Stimulated activated naive CD4-positive, alpha-beta T cell (primary cell): ENCODE data around the gene ZBTB8A.
A peak's percentile ranks its signal among the peaks of the same experiment; 100 is the strongest.
"Not testable (repeated sequence)": the region's sequence is repeated elsewhere in the genome, so short reads cannot be mapped to it uniquely, and the experiment has no call there.

ENCODE experiments used
- DNase-seq, 6 experiments: peaks; one replicate each; lab custom pipeline; 2025; lab: John Stamatoyannopoulos, UW

Gene ZBTB8A

DNA sequence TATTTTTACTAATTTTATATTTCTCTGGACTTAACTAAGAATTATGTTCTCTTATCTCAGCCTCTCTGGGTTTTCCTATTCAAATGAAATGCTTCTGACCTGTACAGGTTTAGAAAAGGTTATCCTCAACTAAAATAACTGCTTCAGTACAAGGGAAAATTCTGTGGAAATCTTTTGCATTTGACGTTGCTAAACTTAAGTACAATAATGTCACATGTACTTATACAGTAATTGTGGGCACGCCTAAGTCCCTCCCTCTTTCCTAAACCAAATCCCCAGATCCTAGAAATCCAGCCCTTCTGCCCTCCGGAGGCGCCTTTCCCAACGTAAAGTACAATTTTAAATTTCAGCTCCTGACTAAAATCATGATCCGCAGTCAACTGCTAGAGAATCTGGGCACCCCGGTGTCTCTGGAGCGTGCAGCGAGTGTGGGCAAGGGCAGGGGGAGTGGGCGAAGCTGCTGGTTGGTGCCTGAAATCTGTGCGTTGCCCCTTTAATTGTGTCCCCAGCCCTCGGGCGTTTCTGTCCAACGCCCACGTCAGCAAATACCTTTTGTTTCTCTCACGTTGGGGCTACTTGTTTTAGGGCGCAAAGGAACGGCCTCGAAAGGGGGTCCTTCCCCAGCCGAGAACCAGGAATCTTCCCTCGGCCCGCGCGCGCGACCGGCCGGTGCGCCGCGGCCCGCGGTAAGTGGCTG lies at the start of gene ZBTB8A:
ZBTB8A (plus strand) TSS at position 541 of the 697 bp plus-strand sequence. CDS start 53,505 bp downstream, outside the sequence.
- no peak for DNase-seq

- no peak for DNase-seq
These were observed 49.3 kb upstream of the ZBTB8A start for GRCh38 chr1:32489774-32490454.

- DNase-seq = no peak
These were observed 47.8 kb upstream of the ZBTB8A start for GRCh38 chr1:32491386-32491785.

GRCh38 chr1:32494196-32494595 lies 45.0 kb upstream of the ZBTB8A start:
- DNase-seq = no peak

- DNase-seq = no peak
These were observed 44.4 kb upstream of the ZBTB8A start for GRCh38 chr1:32494711-32495337.

DNA sequence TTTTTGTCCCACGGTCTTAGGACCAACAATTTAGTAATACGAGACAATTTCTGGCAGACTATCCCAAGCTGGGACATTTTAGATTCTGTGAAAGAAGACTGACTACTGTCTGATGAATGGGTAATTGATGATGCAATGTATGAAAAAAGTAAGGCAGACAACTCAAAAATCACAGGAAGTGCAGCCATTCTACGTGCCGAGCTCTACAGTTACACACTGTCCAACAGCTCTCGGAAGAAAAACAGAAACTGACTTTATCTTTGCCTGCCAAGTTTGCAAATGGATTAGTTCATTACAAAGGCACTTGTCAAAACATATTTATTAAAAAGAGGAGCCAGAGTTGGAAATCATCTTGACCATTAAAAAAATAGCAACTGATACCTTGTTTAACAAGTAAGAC lies 43.1 kb upstream of the ZBTB8A start:
- no peak for DNase-seq

- DNase-seq = no peak
These were observed 40.5 kb upstream of the ZBTB8A start for GRCh38 chr1:32498751-32499150.

GRCh38 chr1:32500387-32501209 lies 38.6 kb upstream of the ZBTB8A start:
- peak in 1 of 6 experiments; percentile 1 for DNase-seq

DNA sequence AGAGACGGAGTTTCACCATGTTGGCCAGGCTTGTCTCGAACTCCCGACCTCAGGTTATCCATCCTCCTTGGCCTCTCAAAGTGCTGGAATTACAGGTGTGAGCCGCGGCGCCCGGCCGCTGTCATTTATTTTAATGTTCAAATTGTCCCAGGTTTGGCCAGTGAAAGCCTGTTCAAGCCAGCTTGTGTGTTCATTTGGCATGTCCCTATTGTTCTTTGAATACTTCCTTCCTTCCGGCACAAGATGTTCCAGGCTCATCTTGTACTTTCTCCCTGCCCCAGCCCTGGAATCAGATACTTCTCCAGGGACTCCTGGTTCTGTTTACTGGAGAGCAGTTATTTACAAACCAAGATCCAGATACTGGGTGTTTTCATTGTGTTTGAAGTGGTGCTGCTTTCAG lies 37.4 kb upstream of the ZBTB8A start:
- no peak for DNase-seq

- DNase-seq = no peak
These were observed 36.1 kb upstream of the ZBTB8A start for GRCh38 chr1:32503153-32503552.

GRCh38 chr1:32507021-32507420 lies 32.2 kb upstream of the ZBTB8A start:
- DNase-seq = no peak

GRCh38 chr1:32508761-32509160 lies 30.5 kb upstream of the ZBTB8A start:
- DNase-seq = no peak

GRCh38 chr1:32509939-32510338 lies 29.3 kb upstream of the ZBTB8A start:
- no peak for DNase-seq

GRCh38 chr1:32516402-32516801 lies 22.8 kb upstream of the ZBTB8A start:
- DNase-seq = no peak

DNA sequence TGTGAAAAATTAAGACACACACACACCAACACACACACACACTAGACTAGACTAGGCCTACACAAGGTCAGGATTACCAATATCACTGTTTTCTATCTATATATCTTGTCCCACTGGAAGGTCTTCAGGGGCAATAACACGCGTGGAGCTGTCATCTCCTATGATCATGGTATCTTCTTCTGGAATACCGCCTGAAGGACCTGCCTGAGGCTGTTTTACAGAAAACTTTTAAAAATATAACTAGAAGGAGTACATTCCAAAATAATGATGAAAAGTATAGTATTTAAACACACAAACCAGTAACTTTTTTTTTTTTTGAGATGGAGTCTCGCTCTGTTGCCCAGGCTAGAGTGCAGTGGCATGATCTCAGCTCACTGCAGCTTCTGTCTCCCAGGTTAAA lies 20.3 kb upstream of the ZBTB8A start:
- DNase-seq = no peak

- DNase-seq = no peak
These were observed 18.1 kb upstream of the ZBTB8A start for GRCh38 chr1:32521165-32521564.

DNA sequence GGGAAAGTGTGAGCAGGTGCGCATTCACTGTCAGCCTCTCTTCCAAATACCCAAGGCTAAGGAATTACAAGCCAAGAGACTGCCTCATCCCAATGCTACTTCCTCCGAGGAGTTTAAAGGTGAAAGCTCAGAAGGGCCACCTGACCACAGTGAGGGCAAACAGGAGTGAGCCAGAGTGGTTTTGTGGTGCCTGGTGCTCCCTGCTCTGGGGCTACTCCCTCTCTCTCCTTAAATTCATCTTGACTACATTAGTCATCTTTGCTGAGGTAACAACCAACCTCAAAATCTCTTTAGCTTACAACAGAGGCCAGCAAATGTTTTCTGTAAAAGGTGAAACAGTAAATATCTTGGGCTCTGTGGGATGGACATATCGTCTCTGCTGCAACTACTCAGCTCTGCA lies 14.2 kb upstream of the ZBTB8A start:
- no peak for DNase-seq

DNA sequence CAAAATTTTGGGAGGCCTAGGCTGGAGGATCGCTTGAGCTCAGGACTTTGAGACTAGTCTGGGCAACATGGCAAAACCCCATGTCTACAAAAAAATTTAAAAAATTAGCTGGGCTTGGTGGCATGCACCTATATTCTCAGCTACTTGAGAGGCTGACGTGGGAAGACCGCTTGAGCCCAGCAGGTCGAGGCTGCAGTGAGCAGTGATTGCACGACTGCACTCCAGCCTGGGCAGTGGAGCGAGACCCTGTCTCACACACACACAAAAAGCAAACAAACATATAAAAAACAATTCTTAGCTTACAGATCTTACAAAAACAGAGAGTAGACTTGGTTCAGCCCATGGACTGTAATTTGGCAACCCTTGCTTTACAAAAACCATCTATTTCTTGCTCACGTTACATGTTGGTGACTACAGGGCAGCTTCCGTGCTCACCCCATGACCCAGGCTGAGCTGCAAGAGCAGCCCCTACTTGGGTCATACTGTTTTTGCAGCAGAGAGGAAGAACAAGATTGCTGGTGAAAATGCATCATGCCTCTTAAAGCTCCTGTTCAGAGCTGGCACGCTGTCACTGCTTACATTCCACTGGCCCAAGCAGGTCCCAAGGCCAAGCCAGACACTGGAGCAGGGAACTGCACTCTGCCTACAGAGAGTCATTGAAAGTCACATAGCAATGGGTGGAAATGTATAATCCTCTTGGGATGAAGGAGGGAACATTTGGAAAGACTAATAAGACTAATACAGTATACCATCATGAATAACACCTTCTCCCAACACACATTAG lies 13.4 kb upstream of the ZBTB8A start:
- DNase-seq = no peak

- not testable (repeated sequence) for DNase-seq
These were observed 10.7 kb upstream of the ZBTB8A start for GRCh38 chr1:32528550-32528949.

GRCh38 chr1:32533792-32534327 lies 5.4 kb upstream of the ZBTB8A start:
- DNase-seq = no peak

GRCh38 chr1:32536117-32536516 lies 3.1 kb upstream of the ZBTB8A start:
- no peak for DNase-seq
